ENCODE results near the gene IGLON5.

DNA sequence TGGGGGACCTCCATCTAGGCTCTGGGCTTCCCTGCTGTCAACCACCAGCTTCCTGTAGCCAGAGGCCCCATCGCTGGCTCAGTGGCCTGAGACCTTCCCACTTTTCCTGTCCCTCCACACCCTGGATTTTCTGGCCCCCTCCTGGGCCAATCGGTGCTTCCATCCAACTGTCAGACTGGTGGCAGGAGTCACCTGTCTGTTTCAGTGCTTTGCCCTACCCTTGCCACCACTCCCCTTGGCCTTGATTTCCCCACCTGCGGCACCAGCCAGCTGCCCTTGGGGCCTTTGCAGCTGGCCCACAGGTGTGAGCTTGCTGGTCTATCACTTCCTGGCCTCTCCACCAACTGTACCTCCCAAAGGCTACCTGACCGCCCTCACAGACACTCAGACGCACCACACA is 18.0 kb downstream of the IGLON5 start:
- TF ChIP-seq, protein P1, sequence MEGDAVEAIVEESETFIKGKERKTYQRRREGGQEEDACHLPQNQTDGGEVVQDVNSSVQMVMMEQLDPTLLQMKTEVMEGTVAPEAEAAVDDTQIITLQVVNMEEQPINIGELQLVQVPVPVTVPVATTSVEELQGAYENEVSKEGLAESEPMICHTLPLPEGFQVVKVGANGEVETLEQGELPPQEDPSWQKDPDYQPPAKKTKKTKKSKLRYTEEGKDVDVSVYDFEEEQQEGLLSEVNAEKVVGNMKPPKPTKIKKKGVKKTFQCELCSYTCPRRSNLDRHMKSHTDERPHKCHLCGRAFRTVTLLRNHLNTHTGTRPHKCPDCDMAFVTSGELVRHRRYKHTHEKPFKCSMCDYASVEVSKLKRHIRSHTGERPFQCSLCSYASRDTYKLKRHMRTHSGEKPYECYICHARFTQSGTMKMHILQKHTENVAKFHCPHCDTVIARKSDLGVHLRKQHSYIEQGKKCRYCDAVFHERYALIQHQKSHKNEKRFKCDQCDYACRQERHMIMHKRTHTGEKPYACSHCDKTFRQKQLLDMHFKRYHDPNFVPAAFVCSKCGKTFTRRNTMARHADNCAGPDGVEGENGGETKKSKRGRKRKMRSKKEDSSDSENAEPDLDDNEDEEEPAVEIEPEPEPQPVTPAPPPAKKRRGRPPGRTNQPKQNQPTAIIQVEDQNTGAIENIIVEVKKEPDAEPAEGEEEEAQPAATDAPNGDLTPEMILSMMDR (IDR thresholded peaks at IDR 0.05): no peak
- no peak for TF ChIP-seq POLR2A (IDR thresholded peaks at IDR 0.05)

Measured in testis (tissue), 2 donors.